HG02943 (cell line): Measurements from ENCODE around the gene UNKL.
A peak's percentile ranks its signal among the peaks of the same experiment; 100 is the strongest.

ENCODE experiments used
- ATAC-seq: cut with Tn5 transposase; IDR thresholded peaks from one replicate; pipeline ENCODE4 v1.9.1; 2021; ENCODE audit warnings: mild to moderate bottlenecking, low read depth, moderate library complexity; ENCODE audit not compliant: unreplicated experiment

Gene UNKL

DNA sequence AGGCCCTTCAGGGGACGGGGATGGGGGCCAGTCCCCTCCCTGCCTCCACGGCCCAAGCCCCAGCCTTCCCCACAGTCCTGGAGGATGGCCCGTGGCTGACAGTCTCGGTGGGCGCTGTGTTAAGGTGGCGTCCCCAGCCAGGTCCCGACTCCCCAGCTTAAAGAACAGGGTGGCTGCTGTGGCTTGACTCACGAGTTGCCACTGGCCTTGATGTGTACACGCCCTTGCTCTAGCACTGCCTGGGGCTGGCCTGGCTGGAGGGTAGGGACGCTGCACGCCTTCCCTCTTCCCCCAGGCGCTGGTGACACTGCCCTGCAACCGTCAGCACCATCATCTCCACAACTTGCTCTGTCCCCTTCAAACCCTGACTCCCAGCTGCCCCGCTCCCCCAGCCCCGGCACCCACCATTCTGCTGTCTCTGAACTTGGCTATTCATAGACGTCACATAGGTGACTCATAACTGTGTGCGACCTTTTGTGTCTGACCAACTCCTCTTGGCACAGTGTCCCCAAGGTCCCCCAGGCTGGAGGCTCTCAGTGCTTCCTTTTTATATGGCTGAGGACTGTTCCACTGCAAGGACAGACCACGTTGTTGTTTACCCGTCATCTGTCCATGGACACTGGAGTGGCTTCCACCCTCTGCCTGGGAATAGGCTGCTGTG lies 56.5 kb downstream of the UNKL start:
- no peak for ATAC-seq

DNA sequence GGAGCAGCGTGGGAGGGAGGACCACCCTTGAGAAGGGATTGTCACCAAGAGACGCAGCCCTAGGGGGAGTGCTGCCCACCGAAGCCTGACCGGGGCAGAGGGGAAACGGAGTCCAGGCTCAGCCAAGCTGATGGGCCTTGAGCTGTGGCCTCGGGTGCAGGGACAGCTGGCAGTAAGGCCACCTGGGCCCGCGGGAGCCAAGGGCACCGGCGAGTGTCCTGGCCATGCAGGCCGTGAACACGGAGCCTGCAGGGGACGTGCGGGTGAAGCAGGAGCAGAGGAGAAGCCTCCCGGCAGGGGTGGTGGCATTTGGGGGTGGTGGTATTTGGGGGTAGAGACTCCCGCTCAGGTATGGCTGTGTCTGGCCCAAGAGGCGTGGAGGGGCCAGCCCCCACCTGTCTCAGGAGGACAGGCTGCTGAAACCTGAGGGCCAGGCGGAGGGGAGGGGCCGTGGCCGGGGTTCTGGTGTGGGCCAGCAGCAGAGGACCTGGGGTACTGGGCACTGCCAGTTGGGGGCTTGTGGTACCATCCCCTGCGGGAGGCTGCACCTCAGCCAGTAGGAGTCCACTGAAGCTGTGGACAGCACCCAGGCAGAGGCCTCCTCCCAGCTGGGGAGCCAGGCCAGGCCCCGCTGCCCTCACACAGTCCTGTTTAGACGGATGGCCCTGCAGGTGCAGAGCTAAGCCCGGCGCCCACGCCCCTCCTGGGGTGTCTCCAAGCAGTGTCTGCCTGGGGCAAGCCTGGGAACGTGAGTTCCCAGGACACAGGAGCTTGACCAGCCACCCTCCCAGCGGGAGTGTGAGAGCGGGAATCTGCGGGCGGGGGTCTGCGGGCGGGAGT lies 58.2 kb downstream of the UNKL start:
- no peak for ATAC-seq

DNA sequence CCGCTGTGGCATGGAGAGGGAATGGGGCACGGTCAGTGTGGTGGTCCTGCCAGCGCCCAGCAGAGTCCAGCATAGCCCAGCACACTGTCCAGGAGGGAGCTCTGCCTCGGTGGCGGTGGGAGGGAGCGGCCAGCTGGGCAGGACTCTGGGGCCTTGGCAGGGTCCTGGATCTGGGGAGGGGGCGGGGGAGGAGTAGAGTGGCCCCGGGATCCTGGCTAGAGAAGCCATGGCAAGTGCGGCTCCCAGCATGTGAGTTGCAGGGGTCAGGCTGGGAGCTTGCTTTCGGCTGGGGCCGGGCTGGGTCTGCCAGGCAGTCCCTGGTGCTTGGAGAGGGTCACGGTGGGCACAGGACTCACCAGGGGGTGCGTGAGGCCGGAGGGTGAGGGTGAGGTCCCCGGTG lies 58.9 kb downstream of the UNKL start:
- no peak for ATAC-seq

DNA sequence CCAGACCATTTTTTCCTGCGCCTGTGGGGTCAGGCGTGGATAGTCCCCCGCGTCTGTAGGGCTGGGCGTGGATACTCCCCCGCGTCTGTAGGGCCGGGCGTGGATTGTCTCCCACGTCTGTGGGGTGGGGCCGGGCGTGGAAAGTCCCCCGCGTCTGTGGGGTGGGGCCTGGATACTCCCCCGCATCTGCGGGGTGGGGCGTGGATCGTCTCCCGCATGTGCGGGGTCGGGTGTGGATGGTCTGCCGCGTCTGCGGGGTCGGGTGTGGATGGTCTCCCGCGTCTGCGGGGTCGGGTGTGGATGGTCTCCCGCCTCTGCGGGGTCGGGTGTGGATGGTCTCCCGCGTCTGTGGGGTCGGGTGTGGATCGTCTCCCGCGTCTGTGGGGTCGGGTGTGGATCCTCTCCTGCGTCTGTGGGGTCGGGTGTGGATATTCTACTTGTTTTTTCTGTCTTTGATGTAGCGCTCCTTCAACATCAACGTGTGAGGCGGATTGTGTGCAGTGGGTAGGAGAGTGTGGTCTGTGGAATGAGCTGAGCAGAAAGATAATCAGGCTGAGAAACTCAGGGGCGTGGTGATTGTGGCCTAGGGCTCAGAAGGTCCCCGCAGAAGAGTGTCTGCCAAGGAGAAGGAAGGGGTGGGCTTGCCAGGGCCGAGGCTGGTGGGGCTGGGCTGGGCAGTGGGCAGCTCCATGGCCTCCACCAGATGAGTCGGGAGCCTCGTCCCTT lies 59.5 kb downstream of the UNKL start:
- ATAC-seq, result no peak

DNA sequence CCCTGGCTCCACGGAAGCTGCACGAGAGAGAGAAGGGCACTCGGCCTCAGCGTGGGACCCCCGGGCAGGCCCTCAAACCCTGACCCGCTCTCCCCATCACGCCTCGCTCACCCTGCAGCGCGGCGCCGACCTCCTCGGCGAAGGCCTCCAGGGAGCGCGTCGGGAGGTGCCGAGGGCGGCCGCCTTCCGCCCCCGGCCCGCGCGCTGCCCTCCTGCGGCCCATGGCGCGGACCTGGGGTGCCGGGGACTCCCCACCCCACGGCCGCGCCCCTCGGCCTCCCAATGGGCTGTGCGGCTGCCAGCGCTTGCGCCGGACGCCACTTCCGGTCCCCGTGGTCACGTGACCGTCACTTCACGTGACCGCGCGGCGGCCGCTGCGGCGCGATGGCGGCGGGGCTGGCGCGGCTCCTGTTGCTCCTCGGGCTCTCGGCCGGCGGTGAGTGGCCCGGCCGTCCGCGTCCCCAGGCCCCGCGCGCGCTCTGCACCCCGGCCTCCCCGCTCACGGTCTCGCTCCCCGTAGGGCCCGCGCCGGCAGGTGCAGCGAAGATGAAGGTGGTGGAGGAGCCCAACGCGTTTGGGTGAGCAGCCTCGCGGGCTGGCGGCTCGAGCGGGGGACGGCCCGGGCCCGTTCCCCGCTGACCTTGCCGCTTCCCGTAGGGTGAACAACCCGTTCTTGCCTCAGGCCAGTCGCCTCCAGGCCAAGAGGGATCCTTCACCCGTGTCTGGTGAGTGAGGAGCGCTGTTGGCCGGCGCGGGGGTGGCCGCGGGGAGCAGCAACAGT lies 62.7 kb downstream of the UNKL start, which contains the start of the genes GNPTG and TSR3:
Gene GNPTG, plus strand, starts transcription at position 350 of the 781 bp plus-strand sequence. Its CDS starts 35 bp downstream, at position 385.
Gene TSR3, minus strand, starts transcription at position 297 of the 781 bp plus-strand sequence. Its CDS starts 74 bp downstream, at position 223.
- peak; percentile 61 for ATAC-seq

DNA sequence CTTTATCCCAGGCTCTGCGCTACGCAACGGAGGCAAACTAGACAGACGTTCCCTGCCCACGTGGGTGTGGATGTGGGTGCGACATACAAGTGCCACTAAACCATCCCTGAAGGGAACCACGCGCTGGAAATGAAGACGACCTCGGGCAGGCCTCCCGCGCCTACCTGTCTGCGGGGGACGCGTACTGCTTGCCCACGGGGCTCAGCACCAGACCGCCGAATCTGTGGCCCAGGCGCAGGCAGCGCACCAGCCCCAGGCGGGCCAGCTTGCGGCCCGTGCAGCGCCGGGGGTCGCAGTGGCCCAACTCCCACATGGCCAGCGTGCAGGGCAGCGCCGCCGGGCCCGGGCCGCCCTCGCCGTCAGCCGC lies 63.3 kb downstream of the UNKL start:
- no peak for ATAC-seq

DNA sequence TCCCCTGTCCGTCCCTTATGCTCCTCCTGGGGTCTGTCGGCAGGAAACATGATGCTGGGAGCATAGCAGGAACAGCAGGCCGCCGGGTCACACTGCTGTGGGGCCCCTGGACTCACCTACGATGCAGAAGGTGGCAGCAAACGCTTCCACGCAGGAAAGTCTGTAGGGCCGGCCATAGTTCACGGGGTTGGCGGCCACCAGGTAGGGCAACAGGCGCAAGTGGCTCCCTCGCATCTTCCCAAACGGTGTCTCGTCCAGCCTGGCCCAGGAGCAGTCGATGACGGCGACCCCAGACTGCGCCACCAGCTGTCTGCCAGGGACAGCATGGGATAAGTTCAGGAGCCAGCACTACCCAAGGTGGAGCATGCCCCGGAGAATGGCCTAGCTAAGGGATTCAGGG lies 63.8 kb downstream of the UNKL start:
- ATAC-seq, result no peak

DNA sequence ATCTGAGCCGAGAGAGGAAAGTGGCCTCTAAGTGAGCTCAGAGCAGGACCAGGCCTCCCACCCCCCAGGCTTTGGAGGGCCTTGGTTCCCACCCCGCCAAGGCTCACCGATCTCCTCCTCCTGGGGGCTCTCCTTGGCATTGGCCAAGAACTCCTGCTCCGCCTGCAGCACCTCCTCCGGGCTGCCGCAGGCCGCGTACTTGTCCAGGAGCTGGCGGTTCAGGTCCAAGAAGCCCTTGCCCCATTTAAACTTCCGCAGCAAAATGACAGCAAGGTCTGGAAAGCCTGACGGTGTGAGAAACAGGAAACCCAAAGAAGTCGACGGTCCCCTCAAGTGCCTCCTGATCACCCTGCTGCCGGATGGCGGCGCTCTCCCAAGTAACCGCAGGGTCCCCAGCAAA lies 64.6 kb downstream of the UNKL start:
- ATAC-seq, result no peak

DNA sequence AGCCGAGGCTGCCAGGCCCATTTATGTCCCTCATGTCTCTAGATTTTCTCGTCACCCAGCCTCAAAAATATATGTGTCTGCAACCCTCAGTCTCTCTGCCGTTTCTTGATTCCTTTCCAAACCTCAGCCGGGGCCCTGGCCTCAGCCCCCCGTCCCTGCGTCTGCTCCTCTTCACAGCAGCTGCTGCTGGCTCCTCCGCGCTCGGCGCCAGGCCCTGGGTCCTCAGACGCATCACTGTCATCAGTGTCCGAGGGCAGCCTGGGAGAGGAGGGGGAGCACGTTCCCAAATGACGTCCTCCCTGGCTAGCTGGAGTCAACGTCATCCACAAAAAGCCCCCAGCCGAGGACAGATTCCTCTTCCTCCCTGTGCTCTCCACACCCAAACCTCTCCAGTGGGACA lies 65.2 kb downstream of the UNKL start:
- no peak for ATAC-seq

DNA sequence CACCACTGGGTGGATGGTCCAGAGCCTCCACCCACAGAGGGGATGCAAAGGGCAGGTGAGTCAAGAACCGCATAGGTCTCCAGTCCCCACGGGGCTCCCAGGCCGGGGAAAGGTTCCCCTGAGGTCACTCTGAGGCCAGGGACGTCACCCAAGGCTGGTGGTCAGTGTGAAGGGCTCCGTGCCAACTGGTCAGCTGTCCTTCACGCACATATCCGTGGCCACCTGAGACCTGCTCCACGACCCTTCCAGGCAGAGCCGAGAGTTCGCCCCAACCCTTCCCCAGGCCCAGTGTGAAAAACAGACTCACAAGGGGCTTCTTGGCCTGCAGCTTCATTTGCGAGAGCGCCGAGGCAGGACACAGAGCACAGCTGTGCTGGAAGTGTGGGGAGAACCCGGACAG lies 65.6 kb downstream of the UNKL start:
- ATAC-seq, result no peak

DNA sequence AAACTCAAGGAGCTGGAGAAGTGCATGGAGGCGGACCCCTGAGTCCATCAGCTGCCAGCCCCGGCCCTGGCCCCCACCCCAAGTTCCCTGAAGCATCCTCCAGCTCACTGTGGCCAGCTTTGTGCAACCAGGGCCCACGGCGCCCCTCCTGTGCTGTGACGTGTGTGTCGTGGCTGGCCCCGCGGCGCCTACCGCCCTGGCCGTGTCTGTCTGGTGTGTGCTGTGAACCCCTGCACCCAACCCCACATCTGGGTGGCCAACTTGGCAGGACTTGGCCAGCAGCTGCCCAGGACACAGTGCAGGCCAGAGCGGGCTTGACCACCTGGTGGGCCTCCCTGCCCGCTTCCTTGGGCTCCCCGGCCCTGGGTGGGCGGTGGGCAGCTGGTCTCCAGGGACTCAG lies 66.1 kb downstream of the UNKL start:
- no peak for ATAC-seq

DNA sequence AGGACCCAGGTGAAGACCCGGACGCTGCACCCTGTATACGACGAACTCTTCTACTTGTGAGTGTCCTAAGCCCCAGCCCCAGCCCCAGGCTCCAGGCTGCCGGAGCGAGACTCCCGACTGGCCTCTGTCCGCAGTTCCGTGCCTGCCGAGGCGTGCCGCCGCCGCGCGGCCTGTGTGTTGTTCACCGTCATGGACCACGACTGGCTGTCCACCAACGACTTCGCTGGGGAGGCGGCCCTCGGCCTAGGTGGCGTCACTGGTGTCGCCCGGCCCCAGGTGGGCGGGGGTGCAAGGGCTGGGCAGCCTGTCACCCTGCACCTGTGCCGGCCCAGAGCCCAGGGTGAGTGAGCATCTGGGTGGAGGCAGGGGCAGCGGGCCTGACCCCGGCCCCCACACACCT lies 66.5 kb downstream of the UNKL start:
- ATAC-seq, result no peak

DNA sequence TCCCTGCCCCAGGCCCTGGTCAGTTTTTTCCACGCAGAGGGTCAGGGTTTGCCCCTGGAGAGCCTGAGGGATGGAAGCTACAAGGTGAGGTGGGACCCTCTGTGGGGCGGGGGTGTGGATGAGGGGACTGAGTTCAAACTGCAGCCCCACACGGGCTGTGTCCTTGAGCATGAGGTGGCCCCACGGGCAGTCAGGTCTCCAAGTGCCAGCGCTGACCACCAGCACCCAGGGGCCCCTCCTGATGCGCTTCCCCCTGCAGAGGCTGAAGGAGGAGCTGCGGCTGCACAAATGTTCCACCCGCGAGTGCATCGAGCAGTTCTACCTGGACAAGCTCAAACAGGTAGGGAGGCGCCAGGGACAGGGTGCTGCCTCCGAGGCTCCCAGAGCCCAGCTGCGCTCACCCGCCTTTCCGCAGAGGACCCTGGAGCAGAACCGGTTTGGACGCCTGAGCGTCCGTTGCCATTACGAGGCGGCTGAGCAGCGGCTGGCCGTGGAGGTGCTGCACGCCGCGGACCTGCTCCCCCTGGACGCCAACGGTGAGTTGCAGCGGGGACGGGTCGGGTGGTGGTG lies 67.1 kb downstream of the UNKL start:
- no peak for ATAC-seq

DNA sequence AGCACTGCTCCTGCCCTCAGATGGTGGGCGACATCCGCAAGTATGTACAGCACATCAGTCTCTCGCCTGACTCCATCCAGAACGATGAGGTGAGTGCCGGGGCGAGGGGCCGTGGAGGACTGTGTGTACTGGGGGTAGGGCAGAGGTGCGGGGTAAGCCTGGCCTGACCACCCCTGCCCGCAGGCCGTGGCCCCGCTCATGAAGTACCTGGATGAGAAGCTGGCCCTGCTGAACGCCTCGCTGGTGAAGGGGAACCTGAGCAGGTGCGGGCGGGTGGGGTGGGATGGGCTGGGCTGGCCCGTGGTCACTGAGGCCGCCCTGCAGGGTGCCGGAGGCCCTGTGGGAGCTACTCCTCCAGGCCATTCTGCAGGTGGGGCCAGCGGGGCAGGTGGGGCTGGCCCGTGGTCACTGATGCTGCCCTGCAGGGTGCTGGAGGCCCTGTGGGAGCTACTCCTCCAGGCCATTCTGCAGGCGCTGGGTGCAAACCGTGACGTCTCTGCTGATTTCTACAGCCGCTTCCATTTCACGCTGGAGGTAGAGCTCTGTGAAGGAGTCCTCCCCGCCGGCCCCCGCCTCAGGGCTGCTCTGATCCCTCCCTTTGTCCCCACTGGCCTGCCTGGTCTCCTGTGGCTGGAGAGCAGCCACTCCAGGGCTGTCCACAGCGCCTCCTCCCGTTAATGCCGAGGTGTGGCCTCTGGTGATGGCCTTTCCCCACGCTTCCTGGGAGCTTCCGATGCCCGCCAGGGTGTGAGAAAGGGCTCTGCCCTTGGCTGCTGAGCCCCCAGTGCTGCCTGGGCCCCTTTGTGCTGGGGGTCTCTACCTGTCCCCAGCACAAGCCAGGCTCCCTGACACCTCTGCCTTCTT lies 67.8 kb downstream of the UNKL start:
- ATAC-seq, result no peak

DNA sequence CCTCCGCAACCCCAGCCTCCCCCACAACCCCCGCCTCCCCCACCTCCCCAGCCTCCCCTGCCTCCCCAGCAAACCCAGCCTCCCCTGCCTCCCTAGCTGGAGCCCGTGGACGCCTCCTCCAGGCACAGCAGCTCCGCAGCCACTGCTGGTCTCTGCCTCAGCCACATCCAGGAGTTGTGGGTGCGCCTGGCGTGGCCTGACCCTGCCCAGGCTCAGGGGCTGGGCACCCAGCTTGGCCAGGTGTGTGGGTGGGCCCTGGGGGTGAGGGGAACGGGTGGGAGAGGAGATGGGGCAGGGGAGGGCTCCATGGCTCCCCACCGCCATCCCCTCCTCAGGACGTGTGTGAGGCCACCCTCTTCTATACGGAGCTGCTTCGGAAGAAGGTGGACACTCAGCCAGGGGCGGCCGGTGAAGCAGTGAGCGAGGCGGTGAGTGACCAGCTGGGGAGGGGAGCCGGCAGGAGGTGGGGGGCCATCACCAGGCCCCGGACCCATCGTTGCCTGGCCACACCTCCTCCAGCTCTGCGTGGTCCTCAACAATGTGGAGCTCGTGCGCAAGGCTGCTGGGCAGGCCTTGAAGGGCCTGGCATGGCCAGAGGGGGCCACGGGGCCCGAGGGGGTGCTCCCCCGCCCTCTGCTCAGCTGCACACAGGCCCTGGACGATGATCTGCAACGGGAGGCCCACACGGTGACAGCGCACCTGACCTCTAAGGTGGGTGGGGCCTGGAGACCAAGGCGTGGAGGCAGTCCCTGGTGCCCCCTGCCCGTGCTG lies 68.7 kb downstream of the UNKL start:
- ATAC-seq, result no peak

DNA sequence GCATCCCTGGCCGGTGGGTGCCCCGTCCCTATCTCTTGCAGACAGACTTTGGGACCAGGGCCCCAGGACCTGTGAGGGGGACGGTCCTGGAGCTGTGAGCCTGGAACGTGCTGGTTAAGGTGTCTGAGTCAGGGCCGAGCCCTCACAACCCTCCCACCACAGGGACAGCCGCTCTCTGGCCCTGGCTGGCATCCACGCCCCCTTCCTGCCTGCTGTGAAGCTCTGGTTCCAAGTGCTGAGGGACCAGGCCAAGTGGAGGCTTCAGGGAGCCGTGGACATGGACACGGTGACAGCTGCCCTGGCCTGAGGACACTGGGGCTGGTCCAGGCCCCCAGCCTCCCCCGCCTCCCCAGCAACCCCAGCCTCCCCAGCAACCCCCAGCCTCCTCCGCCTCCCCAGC lies 69.4 kb downstream of the UNKL start:
- no peak for ATAC-seq

DNA sequence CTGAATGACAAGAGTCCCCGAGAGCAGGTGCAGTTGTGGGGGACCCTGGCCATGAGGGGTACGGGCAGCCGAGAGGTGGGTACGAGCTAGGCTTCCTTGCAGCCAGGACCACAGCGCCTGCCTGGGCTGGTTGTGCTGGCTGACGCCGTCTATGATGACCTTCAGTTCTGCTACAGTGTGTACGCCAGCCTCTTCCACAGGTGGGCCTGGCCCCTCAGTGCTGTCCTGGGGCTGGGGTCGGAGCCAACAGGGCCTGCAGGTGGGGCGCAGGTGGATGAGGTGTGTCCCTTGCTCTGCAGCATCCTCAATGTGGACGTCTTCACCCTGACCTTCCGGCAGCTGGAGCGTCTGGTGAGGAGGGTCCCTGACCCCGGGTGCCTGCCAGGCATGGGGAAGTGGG lies 70.0 kb downstream of the UNKL start:
- ATAC-seq, result no peak

DNA sequence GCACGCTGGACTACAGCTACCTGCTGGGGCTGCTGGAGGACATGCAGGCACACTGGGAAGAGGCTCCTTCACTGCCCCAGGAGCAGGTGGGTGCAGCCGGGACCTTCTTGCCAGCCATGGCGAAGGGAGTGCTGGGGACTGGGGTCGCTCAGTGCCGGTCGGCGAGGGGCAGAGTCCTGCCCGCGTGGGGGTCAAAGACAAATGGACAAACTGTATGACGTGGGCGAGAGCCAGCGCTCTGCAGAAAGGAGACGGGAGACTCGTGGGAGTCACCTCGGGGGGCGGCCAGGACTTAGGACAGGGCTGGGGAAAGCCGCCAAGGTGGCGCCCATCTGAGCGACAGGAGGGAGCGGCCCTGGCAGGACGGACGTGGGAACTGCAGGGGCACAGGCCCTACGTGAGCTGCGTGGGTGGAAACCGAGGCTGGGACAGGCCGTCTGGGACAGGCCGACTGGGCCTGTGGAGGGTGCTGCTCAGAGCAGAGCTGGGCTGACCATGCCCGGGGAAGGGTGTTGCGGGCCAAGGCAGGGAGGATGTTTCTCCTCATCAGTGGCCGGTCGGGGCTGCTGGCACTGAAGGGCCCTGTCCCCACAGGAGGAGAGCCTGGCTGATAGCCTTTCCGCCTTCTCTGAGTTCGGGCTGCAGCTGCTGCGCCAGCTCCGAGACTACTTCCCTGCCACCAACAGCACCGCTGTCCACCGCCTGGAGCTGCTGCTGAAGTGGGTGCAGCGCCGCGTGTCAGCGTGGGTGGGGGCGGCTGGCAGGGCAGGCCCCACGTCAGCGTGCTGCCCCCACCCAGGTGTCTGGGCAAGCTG lies 70.9 kb downstream of the UNKL start:
- no peak for ATAC-seq
